HG02852 (cell line): ENCODE results near the gene RAB1A.
A peak's percentile ranks its signal among the peaks of the same experiment; 100 is the strongest.
"Not testable (repeated sequence)": the region's sequence is repeated elsewhere in the genome, so short reads cannot be mapped to it uniquely, and the experiment has no call there.

Experiments used
- ATAC-seq: cut with Tn5 transposase; IDR thresholded peaks from one replicate; pipeline ENCODE4 v1.9.1; 2021; ENCODE audit warnings: mild to moderate bottlenecking, moderate library complexity; ENCODE audit not compliant: unreplicated experiment

RAB1A gene

DNA sequence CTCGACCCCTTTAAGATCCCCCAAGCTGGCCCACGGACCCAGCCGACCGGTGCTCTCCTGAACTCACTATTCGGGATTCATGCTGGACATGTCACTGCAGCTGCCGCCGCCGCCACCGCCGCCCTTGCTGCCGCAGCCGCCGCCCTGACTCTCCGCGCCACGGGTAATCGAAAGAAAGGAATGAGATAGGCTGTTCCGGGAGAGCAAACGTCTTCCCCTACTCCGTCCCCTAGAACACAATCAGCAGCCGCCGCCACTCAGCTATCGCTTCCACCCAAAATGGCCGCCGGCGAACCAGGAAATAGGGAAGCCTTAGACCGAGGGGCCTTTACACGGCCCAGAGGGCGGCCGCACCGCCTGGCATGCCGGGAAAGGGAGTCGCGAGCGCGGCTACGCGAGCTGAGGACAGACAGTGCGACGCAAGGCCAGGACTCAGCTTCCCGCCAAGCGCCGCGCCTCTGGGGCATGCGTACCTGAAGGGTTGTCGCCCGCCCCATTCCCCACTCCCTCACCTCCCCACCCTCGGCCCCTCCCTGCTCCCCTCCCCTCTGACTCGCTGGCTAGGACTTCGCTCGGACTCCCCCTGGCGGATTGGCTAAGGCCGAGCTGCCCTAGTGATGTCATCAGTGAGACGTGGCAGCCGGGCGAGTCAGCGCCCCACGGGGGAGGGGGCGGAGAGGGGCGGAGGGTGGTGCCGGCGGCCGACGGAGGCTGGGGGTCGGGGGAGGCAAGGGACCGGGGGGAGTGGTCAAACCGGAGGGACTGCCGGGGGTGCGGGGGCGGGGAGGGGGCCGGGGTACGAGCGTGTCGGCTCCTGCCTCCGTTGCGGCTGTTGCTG, at the start of gene RAB1A:
RAB1A (minus strand) TSS at position 281 of the 838 bp plus-strand sequence; CDS start at position 90, 191 bp downstream.
- peak; percentile 95 for ATAC-seq

DNA sequence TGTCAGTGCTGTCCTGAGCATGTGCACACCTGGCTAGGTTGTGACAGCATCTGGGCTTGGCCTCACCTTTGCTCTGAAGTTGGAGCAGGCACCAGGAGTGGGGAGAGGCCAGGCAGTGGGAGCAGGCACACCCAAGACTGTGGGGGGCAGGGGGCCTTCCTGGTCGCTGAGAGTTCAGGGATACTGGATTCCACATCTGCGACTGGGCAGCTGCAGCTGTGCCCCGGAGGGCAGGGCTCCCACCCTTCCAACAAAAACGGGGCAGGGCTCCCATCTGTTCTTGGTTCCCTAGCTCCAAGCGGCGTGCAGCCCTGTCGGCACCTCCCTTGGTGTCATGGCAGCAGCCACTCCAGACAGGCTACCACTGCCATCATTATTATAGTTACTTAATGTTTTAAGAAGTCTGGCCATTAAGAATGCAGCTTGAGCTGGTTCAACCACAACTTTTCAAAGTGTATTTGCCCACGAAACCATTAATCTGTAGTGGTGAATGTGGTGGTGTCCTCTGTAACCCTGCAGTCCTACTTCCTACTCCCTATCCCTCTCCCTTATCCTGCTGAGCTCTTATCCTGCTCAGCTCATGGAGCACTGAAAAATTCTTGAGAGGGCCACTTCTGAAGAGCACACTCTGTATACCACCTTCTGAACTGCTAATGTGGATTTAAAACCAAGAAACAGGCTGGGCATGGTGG, 48.0 kb upstream of the RAB1A start:
- ATAC-seq, result no peak

DNA sequence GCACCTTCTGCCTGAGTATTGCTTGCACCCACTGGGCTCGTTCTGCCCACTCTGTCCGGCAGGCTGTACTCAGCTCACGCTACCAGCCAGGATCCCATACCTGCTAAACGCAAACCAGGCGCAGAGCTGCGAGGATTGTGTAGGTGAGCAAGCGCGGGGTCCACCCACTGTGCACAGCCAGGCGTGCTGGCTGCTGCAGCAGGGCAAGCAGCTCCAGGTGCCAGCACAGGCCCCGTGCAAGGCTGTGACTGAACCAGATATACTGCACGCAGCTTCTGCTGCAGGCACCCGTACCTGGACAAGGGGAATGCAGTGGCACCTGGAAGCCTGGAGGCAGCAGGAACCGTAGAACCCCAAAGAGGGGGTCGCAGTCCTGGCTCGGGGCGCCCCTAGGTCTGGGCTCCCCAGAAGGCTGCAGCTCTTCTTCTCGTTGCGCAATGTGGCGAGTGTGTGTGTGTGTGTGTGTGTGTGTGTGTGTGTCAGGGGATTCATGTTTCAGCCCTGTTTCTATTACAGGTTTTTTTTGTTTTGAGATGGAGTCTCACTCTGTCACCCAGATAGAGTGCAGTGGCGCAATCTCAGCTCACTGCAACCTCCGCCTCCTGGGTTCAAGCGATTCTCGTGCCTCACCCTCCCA, 46.1 kb upstream of the RAB1A start:
- ATAC-seq, result no peak

- ATAC-seq, result not testable (repeated sequence)
Observed at GRCh38 chr2:65174031-65174430, 44.1 kb upstream of the RAB1A start.

GRCh38 chr2:65172994-65173790, 43.3 kb upstream of the RAB1A start:
- ATAC-seq, result no peak

DNA sequence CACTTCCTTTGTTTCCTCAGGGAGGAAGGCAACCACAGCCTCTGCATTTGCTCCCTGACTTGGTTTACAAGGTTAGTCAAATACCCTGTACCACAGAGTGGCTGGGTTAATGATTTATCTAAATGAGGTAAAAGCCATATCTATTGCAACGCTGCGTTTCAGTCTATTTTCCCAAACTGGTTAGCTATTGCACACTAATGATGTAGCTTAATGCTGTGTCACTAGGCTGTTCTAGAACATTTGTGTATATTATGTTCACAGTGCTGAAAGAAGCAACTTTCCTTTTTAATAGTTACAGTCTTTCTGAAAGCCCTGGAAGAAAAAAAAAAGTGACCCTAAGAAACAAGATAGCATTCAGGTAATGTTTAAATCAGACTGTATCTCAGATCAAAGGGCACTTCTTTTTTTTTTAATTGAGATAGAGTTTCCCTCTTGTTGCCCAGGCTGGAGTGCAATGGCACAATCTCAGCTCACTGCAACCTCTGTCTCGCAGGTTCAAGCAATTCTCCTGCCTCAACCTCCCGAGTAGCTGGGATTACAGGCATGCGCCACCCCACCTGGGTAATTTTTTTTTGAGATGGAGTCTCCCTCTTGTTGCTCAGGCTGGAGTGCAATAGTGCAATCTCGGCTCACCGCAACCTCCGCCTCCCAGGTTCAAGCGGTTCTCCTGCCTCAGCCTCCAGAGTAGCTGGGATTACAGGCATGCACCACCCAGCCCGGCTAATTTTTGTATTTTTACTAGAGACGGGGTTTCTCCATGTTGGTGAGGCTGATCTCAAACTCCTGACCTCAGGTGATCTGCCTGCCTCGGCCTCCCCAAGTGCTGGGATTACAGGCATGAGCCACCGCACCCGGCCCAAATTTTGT, 40.9 kb upstream of the RAB1A start:
- not testable (repeated sequence) for ATAC-seq

DNA sequence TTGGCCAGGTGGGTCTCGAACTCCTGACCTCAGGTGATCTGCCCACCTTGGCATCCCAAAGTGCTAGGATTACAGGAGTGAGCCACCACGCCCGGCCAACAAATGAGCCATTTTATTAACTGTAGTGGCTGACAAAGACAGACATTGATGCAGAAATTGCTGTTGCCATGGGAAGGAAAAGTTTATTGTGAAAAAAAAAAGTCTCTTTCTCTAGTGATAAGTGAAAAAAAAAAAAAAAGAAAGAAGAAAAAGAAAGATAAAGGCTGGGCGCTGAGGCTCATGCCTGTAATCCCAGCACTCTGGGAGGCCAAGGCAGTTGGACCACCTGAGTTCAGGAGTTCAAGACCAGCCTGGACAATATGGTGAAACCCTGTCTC, 39.8 kb upstream of the RAB1A start:
- no peak for ATAC-seq

DNA sequence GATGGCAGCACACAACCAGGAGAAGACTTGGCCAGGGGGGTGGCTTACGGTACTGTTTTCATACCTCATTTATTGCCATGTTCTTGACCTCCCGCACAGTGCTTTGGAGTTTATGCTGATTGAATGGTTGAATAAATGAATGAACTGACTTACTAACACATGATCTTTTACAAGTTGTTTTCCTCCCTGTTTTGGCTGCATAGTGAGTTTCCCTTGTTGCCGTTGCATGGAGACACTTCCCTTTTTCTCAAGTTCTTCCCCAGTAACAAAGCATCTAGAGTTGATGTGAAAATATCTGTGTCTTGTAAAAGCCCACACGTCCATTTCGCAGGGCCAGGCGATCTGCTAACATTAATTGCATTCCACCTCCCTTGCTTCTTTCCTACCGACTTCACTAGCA, 35.7 kb upstream of the RAB1A start:
- ATAC-seq, result no peak

GRCh38 chr2:65164426-65164891, 34.6 kb upstream of the RAB1A start:
- no peak for ATAC-seq

- no peak for ATAC-seq
Observed at GRCh38 chr2:65161551-65162100, 31.7 kb upstream of the RAB1A start.

DNA sequence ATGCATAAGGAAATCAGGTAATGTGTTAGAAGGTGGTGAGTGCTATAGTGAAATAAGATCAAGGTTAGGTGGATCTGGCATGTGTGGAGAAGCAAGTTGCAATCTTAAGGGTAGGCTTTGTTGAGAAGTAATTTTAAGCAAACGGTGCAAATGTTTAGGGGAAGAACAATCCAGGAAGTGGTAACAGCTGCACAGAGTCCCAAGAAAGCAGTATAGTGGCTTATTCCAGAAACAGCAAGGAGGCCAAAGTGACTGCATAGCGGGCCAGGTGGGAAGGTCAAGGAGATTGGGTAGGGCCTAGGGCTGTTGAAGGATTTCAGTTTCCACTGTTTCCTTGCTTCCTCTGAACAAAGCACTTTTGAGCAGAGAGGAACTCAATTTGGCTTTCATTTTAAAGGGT, 30.0 kb upstream of the RAB1A start:
- no peak for ATAC-seq

- no peak for ATAC-seq
Observed at GRCh38 chr2:65159261-65159660, 29.4 kb upstream of the RAB1A start.

DNA sequence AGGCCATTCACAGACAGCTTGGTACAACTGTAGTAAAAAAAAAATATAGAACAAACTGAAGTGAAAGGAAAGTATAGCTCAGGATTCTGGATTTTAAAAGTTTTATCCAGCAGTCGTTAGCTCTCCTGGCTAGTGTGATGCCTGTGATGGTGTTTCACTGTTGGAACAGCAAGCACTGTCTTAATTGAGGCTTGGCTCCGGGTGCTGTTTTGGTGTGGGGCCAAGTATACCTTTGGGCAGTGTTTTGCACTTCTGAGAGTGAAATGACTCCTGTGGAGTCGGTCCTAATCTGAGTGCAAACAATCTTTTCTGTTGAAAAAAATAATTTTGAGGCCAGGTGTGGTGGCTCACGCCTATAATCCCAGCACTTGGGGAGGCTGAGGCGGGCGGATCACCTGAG, 28.7 kb upstream of the RAB1A start:
- ATAC-seq, result no peak

- not testable (repeated sequence) for ATAC-seq
Observed at GRCh38 chr2:65157856-65158255, 27.9 kb upstream of the RAB1A start.

GRCh38 chr2:65156041-65156440, 26.1 kb upstream of the RAB1A start:
- ATAC-seq, result no peak

DNA sequence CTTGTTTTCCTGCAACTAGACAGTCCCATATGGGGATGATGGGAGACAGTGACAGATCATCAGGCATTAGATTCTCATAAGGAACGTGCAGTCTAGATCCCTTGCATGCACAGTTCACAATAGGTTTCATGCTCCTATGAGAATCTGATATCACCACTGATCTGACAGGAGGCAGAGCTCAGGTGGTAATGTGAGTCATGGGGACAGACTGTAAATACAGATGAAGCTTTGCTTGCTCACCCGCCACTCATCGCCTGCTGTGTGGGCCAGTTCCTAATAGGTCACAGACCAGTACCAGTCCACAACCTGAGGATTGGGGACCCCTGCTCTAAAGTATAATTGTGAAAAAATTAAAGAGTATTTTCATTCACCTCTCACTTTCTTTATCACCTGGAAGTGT, 23.6 kb upstream of the RAB1A start:
- no peak for ATAC-seq

GRCh38 chr2:65146078-65146477, 16.2 kb upstream of the RAB1A start:
- ATAC-seq, result no peak

- ATAC-seq, result no peak
Observed at GRCh38 chr2:65144571-65144970, 14.7 kb upstream of the RAB1A start.

GRCh38 chr2:65142515-65142914, 12.6 kb upstream of the RAB1A start:
- ATAC-seq, result no peak
